GM18858 (cell line): ENCODE results near the gene ZNF74.
"Not testable (repeated sequence)": the region's sequence is repeated elsewhere in the genome, so short reads cannot be mapped to it uniquely, and the experiment has no call there.

ENCODE experiments used
- ATAC-seq: cut with Tn5 transposase; IDR thresholded peaks from one replicate; pipeline ENCODE4 v1.9.1; 2021; ENCODE audit not compliant: unreplicated experiment

Gene ZNF74

GRCh38 chr22:20374130-20374529, 19.8 kb upstream of the ZNF74 start:
- not testable (repeated sequence) for ATAC-seq

- ATAC-seq: not testable (repeated sequence)
Measured at GRCh38 chr22:20376281-20376680, 17.7 kb upstream of the ZNF74 start.

GRCh38 chr22:20376983-20377382, 17.0 kb upstream of the ZNF74 start:
- not testable (repeated sequence) for ATAC-seq

GRCh38 chr22:20378110-20378509, 15.8 kb upstream of the ZNF74 start:
- ATAC-seq: no peak

- not testable (repeated sequence) for ATAC-seq
Measured at GRCh38 chr22:20378684-20379083, 15.3 kb upstream of the ZNF74 start.

- no peak for ATAC-seq
Measured at GRCh38 chr22:20380486-20380885, 13.5 kb upstream of the ZNF74 start.

GRCh38 chr22:20383538-20383937, 10.4 kb upstream of the ZNF74 start:
- ATAC-seq: no peak

- no peak for ATAC-seq
Measured at GRCh38 chr22:20384171-20384570, 9.8 kb upstream of the ZNF74 start.

GRCh38 chr22:20384865-20385264, 9.1 kb upstream of the ZNF74 start:
- ATAC-seq: no peak

- ATAC-seq: no peak
Measured at GRCh38 chr22:20386336-20386735, 7.6 kb upstream of the ZNF74 start.

- no peak for ATAC-seq
Measured at GRCh38 chr22:20386972-20387371, 7.0 kb upstream of the ZNF74 start.

GRCh38 chr22:20388200-20388599, 5.8 kb upstream of the ZNF74 start:
- ATAC-seq: no peak

- no peak for ATAC-seq
Measured at GRCh38 chr22:20389288-20389687, 4.7 kb upstream of the ZNF74 start.

GRCh38 chr22:20390394-20390907, 3.5 kb upstream of the ZNF74 start:
- no peak for ATAC-seq

GRCh38 chr22:20391222-20391621, 2.7 kb upstream of the ZNF74 start:
- no peak for ATAC-seq

GRCh38 chr22:20392365-20392881, 1.5 kb upstream of the ZNF74 start:
- not testable (repeated sequence) for ATAC-seq

GRCh38 chr22:20392983-20393704, 807 bp upstream of the ZNF74 start:
- ATAC-seq: no peak

- no peak for ATAC-seq
Measured at GRCh38 chr22:20395181-20395906, 1.4 kb downstream of the ZNF74 start.

GRCh38 chr22:20395907-20396287, 1.9 kb downstream of the ZNF74 start:
- no peak for ATAC-seq

GRCh38 chr22:20396639-20397038, 2.7 kb downstream of the ZNF74 start:
- ATAC-seq: no peak

GRCh38 chr22:20397498-20397897, 3.5 kb downstream of the ZNF74 start:
- no peak for ATAC-seq

GRCh38 chr22:20398420-20398819, 4.5 kb downstream of the ZNF74 start:
- ATAC-seq: no peak
